C4-2B (cell line): ENCODE measurements around the gene RELB.

Source experiments
- CTCF ChIP-seq: fragments of 450-650 bp; conservative IDR thresholded peaks from 2 replicates; pipeline ENCODE4 v1.5.1; 2017; ENCODE audit warnings: mild to moderate bottlenecking
- ZFX ChIP-seq: fragments of 450-650 bp; IDR thresholded peaks from 2 replicates; pipeline ENCODE4 v1.6.1; 2017

- TF ChIP-seq CTCF (no peak), ZFX (no peak)
Measured at GRCh38 chr19:44957526-44957925, 43.7 kb upstream of the RELB start.
